Immature natural killer cell (primary cell): ENCODE data around the gene ITGA11. TPM values are rescaled to one million over a fixed set of nuclear protein-coding genes. Genes with fewer than 3 reads are reported as not detected.

Experiments used
- DNase-seq, 3 donors: peaks; one replicate each; pipeline ENCODE4 v3.0.0; 2022; ENCODE audit warnings: mixed read lengths in 1 of 3
- H3K27ac Mint-ChIP-seq, 6 donors: one replicate each; pipeline ENCODE4 v1.8.0; 2020; ENCODE audit warnings: mixed read lengths in 6 of 6, mild to moderate bottlenecking in 5 of 6, inconsistent platforms in 4 of 6, moderate library complexity in 3 of 6
- H3K27me3 Mint-ChIP-seq, 3 donors: one replicate each; pipeline ENCODE4 v1.8.0; 2020 to 2021; ENCODE audit warnings: low read depth in 3 of 3, mild to moderate bottlenecking in 3 of 3, mixed read lengths in 3 of 3, moderate library complexity in 3 of 3, inconsistent platforms in 1 of 3
- H3K36me3 Mint-ChIP-seq, 3 donors: one replicate each; pipeline ENCODE4 v1.8.0; 2020; ENCODE audit warnings: mixed read lengths in 3 of 3, inconsistent platforms in 2 of 3, mild to moderate bottlenecking in 2 of 3
- H3K4me1 Mint-ChIP-seq, 2 donors: one replicate each; pipeline ENCODE4 v1.8.0; 2020; ENCODE audit warnings: inconsistent platforms in 2 of 2, mild to moderate bottlenecking in 2 of 2, mixed read lengths in 2 of 2, moderate library complexity in 1 of 2
- H3K4me3 Mint-ChIP-seq, 5 donors: one replicate each; pipeline ENCODE4 v1.8.0; 2020; ENCODE audit warnings: mild to moderate bottlenecking in 5 of 5, mixed read lengths in 5 of 5, inconsistent platforms in 3 of 5, moderate library complexity in 3 of 5
- H3K9me3 Mint-ChIP-seq, 6 donors: one replicate each; pipeline ENCODE4 v1.8.0; 2020; ENCODE audit warnings: mild to moderate bottlenecking in 6 of 6, mixed read lengths in 6 of 6, inconsistent platforms in 4 of 6, moderate library complexity in 3 of 6
- polyA plus RNA-seq, 3 donors: library from polyadenylated mRNA; unstranded; fragments of 300-500 nt; fragmentation: Illumina TruSeq; gene quantifications; one replicate each; pipeline ENCODE4 v1.2.3, GENCODE V29; 2021

The ITGA11 gene
- polyA plus RNA-seq, 3 donors from 2014 or later: not detected

- Mint-ChIP-seq H3K27me3 (peaks cover 0 to 1% (median 0%) of the 10 kb centered on the region in 3 donors), H3K4me3 (peak overlapping the region in 1 of 5 donors; percentile 30), H3K9me3 (no peaks in the 10 kb centered on the region), H3K4me1 (peaks cover 73 to 81% of the 10 kb centered on the region in 2 donors), H3K27ac (peak overlapping the region in 4 of 6 donors; percentile 1 to 60 (median 40)), H3K36me3 (peaks cover 7 to 20% (median 14%) of the 10 kb centered on the region in 3 donors)
- no peak for DNase-seq
These were observed 145.7 kb downstream of the ITGA11 start for GRCh38 chr15:68286256-68286655.

- Mint-ChIP-seq H3K27ac (no peak overlapping the region), H3K4me3 (peak overlapping the region in 1 of 5 donors; percentile 11), H3K36me3 (peaks cover 5 to 17% (median 6%) of the 10 kb centered on the region in 3 donors), H3K4me1 (peaks cover 79 to 84% of the 10 kb centered on the region in 2 donors), H3K9me3 (no peaks in the 10 kb centered on the region), H3K27me3 (peaks cover 0 to 1% (median 0%) of the 10 kb centered on the region in 3 donors)
- no peak for DNase-seq
These were observed 146.5 kb downstream of the ITGA11 start for GRCh38 chr15:68285259-68285980.

- Mint-ChIP-seq H3K27me3 (peaks cover 0 to 1% (median 0%) of the 10 kb centered on the region in 3 donors), H3K27ac (peak overlapping the region in 2 of 6 donors; percentile 28 to 62), H3K4me3 (peak overlapping the region in 2 of 5 donors; percentile 5 to 21), H3K9me3 (no peaks in the 10 kb centered on the region), H3K4me1 (peaks cover 79 to 84% of the 10 kb centered on the region in 2 donors), H3K36me3 (peaks cover 0 to 10% (median 0%) of the 10 kb centered on the region in 3 donors)
- no peak for DNase-seq
These were observed 147.2 kb downstream of the ITGA11 start for GRCh38 chr15:68284616-68285258.

- Mint-ChIP-seq H3K9me3 (no peaks in the 10 kb centered on the region), H3K27me3 (peaks cover 0 to 3% (median 2%) of the 10 kb centered on the region in 3 donors), H3K36me3 (peaks cover 0 to 10% (median 0%) of the 10 kb centered on the region in 3 donors), H3K27ac (no peak overlapping the region), H3K4me1 (peaks cover 82 to 84% of the 10 kb centered on the region in 2 donors), H3K4me3 (no peak overlapping the region)
- no peak for DNase-seq
These were observed 148.6 kb downstream of the ITGA11 start for GRCh38 chr15:68283401-68283800.

- Mint-ChIP-seq H3K4me3 (peak overlapping the region; percentile 31 to 96 (median 94)), H3K27ac (peak overlapping the region in 4 of 6 donors; percentile 4 to 52 (median 26)), H3K4me1 (peaks cover 76 to 78% of the 10 kb centered on the region in 2 donors), H3K9me3 (no peaks in the 10 kb centered on the region), H3K36me3 (peaks cover 0 to 10% (median 0%) of the 10 kb centered on the region in 3 donors), H3K27me3 (peaks cover 3 to 12% (median 9%) of the 10 kb centered on the region in 3 donors)
- no peak for DNase-seq
These were observed 151.0 kb downstream of the ITGA11 start for GRCh38 chr15:68281008-68281407.

GRCh38 chr15:68279779-68280753 lies 151.9 kb downstream of the ITGA11 start:
- Mint-ChIP-seq H3K27ac (peak overlapping the region; percentile 92 to 97 (median 95)), H3K9me3 (no peaks in the 10 kb centered on the region), H3K27me3 (peaks cover 4 to 12% (median 11%) of the 10 kb centered on the region in 3 donors), H3K36me3 (peaks cover 0 to 6% (median 0%) of the 10 kb centered on the region in 3 donors), H3K4me3 (peak overlapping the region; percentile 93 to 97 (median 96)), H3K4me1 (peaks cover 68 to 71% of the 10 kb centered on the region in 2 donors)
- DNase-seq: no peak

- H3K9me3 Mint-ChIP-seq: no peaks in the 10 kb centered on the region
- H3K27me3 Mint-ChIP-seq: peaks cover 4 to 12% (median 11%) of the 10 kb centered on the region in 3 donors
- H3K4me1 Mint-ChIP-seq: peaks cover 59 to 63% of the 10 kb centered on the region in 2 donors
- H3K27ac Mint-ChIP-seq: peak overlapping the region; percentile 92 to 97 (median 95)
- peak overlapping the region; percentile 93 to 97 (median 96) for H3K4me3 Mint-ChIP-seq
- DNase-seq: peak in 1 of 3 donors; percentile 5
- H3K36me3 Mint-ChIP-seq: no peaks in the 10 kb centered on the region
These were observed 153.2 kb downstream of the ITGA11 start for GRCh38 chr15:68278595-68279405.

GRCh38 chr15:68278345-68278594 lies 153.7 kb downstream of the ITGA11 start:
- Mint-ChIP-seq H3K4me1 (peaks cover 57 to 63% of the 10 kb centered on the region in 2 donors), H3K27ac (peak overlapping the region; percentile 92 to 97 (median 95)), H3K36me3 (no peaks in the 10 kb centered on the region), H3K9me3 (no peaks in the 10 kb centered on the region), H3K4me3 (peak overlapping the region; percentile 93 to 97 (median 96)), H3K27me3 (peaks cover 5 to 14% (median 13%) of the 10 kb centered on the region in 3 donors)
- no peak for DNase-seq

GRCh38 chr15:68277603-68278344 lies 154.2 kb downstream of the ITGA11 start, which contains the start of gene FEM1B:
FEM1B (plus strand) TSS chr15:68277745; CDS start chr15:68278418, 673 bp downstream.
- Mint-ChIP-seq H3K4me3 (peak within 1 kb of the TSS; percentile 93 to 97 (median 96)), H3K4me1 (peaks cover 55 to 62% of the 10 kb centered on the region in 2 donors), H3K27me3 (peaks cover 6 to 15% (median 14%) of the 10 kb centered on the region in 3 donors), H3K27ac (peak within 1 kb of the TSS; percentile 92 to 98 (median 96)), H3K36me3 (no peaks in the 10 kb centered on the region), H3K9me3 (no peaks in the 10 kb centered on the region)
- peak; percentile 93 to 94 (median 94) for DNase-seq

- Mint-ChIP-seq H3K4me3 (peak overlapping the region; percentile 93 to 97 (median 96)), H3K27me3 (peaks cover 6 to 15% (median 14%) of the 10 kb centered on the region in 3 donors), H3K27ac (peak overlapping the region; percentile 92 to 98 (median 96)), H3K9me3 (no peaks in the 10 kb centered on the region), H3K4me1 (peaks cover 52 to 56% of the 10 kb centered on the region in 2 donors), H3K36me3 (no peaks in the 10 kb centered on the region)
- no peak for DNase-seq
These were observed 154.8 kb downstream of the ITGA11 start for GRCh38 chr15:68277131-68277602.

- peak overlapping the region; percentile 93 to 97 (median 96) for H3K4me3 Mint-ChIP-seq
- H3K27ac Mint-ChIP-seq: peak overlapping the region; percentile 92 to 98 (median 96)
- DNase-seq: no peak
- H3K36me3 Mint-ChIP-seq: no peaks in the 10 kb centered on the region
- no peaks in the 10 kb centered on the region for H3K9me3 Mint-ChIP-seq
- H3K4me1 Mint-ChIP-seq: peaks cover 47 to 51% of the 10 kb centered on the region in 2 donors
- H3K27me3 Mint-ChIP-seq: peaks cover 6 to 15% (median 14%) of the 10 kb centered on the region in 3 donors
These were observed 155.3 kb downstream of the ITGA11 start for GRCh38 chr15:68276668-68277067.
